ENCODE results near the gene PPM1B. TPM values are rescaled to one million over a fixed set of nuclear protein-coding genes. Genes with fewer than 3 reads are reported as not detected.

PPM1B gene
- total RNA-seq, 1 experiment from 2014 or later: 49.1 TPM

DNA sequence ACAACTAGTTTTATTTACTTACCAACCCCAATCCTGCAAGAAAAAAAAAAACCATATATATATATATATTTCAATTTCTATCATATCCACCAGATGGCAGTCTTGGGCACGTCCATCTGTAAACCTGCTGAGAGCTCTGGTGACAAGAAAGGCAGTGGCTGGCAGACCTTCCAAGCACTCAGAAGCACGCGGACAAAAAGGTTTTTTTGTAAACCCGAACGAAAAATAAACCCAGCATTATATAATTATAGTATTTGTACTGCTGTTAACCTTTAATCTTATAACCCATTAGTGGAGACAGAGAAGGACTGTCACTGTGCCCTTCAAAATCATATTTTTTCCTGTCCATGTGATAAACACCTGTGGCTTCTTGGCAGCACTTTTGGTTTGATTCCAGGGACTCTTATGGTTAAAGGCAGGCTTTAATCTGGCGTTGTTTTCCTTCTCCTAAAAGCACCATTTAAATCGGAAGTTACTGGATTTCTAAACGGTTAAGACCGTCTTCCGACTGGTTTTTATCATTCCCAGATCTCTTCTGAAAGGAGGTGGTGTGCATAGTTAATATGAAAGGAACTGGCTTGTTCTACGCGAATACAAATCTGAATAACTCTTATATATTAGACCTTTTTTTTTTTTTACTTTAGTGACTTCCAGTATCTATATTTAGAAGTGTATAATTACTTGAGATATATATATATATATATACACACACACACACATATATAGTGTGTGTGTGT, 75.6 kb downstream of the PPM1B start:
- H3K27me3 Mint-ChIP-seq (ENCODE audit: insufficient read depth, unreplicated experiment): no peaks in the 10 kb centered on the region
- H3K4me3 Mint-ChIP-seq (ENCODE audit: unreplicated experiment): peak overlapping the region; percentile 43
- intact Hi-C loops (cut with micrococcal nuclease): loop anchor here (1.0 to 5.0 kb wide), 4 partner anchors 47 to 233 kb away; no protein-coding TSS in a partner anchor
- peaks cover 14% of the 10 kb centered on the region for H3K4me1 Mint-ChIP-seq (ENCODE audit: insufficient read depth, unreplicated experiment)
- no peaks in the 10 kb centered on the region for H3K9me3 Mint-ChIP-seq (ENCODE audit: unreplicated experiment)
- no TSS peak for BruUV-seq (replicated peaks)
- H3K36me3 Mint-ChIP-seq (ENCODE audit: insufficient read depth, unreplicated experiment): no peaks in the 10 kb centered on the region
- H3K27ac Mint-ChIP-seq (ENCODE audit: low read depth, unreplicated experiment): no peak overlapping the region
- CTCF ChIA-PET: interaction anchor here (0.6 to 2.9 kb wide), 9 partner anchors 12 to 200 kb away, joined by 4 to 13 read pairs (median 5); no protein-coding TSS in a partner anchor
- peak; percentile 74 for DNase-seq (ENCODE audit: unreplicated experiment)
- POLR2A ChIA-PET: interaction anchor here (0.7 to 2.4 kb wide), 5 partner anchors 8 to 117 kb away, joined by 3 to 23 read pairs (median 11); partner anchors contain the start of genes CAMKMT and PREPL
- TF ChIP-seq, protein P1, sequence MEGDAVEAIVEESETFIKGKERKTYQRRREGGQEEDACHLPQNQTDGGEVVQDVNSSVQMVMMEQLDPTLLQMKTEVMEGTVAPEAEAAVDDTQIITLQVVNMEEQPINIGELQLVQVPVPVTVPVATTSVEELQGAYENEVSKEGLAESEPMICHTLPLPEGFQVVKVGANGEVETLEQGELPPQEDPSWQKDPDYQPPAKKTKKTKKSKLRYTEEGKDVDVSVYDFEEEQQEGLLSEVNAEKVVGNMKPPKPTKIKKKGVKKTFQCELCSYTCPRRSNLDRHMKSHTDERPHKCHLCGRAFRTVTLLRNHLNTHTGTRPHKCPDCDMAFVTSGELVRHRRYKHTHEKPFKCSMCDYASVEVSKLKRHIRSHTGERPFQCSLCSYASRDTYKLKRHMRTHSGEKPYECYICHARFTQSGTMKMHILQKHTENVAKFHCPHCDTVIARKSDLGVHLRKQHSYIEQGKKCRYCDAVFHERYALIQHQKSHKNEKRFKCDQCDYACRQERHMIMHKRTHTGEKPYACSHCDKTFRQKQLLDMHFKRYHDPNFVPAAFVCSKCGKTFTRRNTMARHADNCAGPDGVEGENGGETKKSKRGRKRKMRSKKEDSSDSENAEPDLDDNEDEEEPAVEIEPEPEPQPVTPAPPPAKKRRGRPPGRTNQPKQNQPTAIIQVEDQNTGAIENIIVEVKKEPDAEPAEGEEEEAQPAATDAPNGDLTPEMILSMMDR (IDR thresholded peaks at IDR 0.05; ENCODE audit: unreplicated experiment): peak; percentile 43

DNA sequence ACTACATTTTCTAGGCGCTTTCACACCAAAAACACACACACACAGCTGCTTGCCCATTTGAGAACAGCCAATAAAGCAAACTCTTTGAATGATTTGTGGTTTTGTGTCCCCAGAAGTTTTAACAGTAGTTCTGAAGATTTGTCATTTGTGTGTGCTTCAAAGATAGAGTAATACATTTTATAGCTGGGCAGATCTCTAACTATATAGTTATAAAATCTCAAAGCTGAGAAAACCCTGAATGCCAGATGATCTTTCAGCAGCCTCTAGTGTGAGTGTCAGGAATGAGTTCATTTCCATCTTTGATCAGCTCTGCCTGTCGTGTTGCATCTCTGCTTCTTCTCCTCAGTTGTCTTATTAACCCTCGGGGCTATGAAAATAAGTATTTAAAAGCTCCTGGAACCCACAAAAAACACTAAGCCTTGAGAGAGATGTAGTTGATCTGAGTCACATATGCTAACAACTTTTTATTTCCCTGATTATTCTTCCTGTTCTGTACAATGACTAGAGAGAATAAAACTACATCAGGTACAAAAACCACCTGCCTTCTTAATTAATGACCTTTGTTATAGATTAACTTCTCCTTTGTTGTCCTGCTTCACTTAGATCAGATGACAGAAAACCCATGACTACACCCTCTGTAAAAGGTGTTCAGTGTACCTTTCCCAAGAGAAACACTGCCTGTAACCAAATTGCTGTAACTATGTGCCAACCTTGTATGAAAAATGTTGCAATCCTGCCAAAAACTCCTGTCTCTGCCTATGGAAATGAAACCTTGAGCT, 76.6 kb downstream of the PPM1B start:
- Mint-ChIP-seq H3K4me1 (ENCODE audit: insufficient read depth, unreplicated experiment) (peaks cover 14% of the 10 kb centered on the region), H3K4me3 (ENCODE audit: unreplicated experiment) (no peak overlapping the region), H3K9me3 (ENCODE audit: unreplicated experiment) (no peaks in the 10 kb centered on the region), H3K36me3 (ENCODE audit: insufficient read depth, unreplicated experiment) (peaks cover 6% of the 10 kb centered on the region), H3K27me3 (ENCODE audit: insufficient read depth, unreplicated experiment) (no peaks in the 10 kb centered on the region), H3K27ac (ENCODE audit: low read depth, unreplicated experiment) (peak overlapping the region; percentile 0)
- BruUV-seq (replicated peaks): no TSS peak
- ChIA-PET CTCF (interaction anchor here (0.6 to 2.3 kb wide), 15 partner anchors 9 to 1352 kb away, joined by 3 to 10 read pairs (median 4); no protein-coding TSS in a partner anchor), POLR2A (interaction anchor here (0.5 to 2.4 kb wide), 10 partner anchors 9 to 186 kb away, joined by 3 to 23 read pairs (median 4); partner anchors contain the start of genes CAMKMT, PPM1B and PREPL)
- intact Hi-C loops (cut with micrococcal nuclease): no loop called here
- peak; percentile 45 for DNase-seq (ENCODE audit: unreplicated experiment)
- TF ChIP-seq, protein P1 (IDR thresholded peaks at IDR 0.05; ENCODE audit: unreplicated experiment): no peak

DNA sequence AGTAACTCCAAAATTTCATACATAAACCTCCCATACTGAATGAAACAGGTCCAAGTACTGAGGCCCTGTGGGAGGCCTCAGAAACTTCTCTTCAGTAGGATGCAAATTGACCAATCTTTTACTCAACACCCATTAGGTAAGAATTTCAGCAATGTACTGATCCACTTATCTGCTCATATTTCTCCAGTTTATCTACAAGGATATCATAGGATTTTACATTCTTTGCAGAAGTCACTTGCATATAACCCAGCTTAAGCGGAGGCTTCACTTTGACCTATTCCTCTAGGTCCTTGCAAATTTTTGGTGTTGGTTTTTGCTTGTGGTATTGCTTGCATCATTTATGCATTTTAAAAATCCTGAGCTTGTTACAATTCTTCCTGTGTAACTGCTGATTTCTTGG, 77.8 kb downstream of the PPM1B start:
- Mint-ChIP-seq H3K27me3 (ENCODE audit: insufficient read depth, unreplicated experiment) (no peaks in the 10 kb centered on the region), H3K27ac (ENCODE audit: low read depth, unreplicated experiment) (no peak overlapping the region), H3K36me3 (ENCODE audit: insufficient read depth, unreplicated experiment) (peaks cover 8% of the 10 kb centered on the region), H3K4me3 (ENCODE audit: unreplicated experiment) (no peak overlapping the region), H3K4me1 (ENCODE audit: insufficient read depth, unreplicated experiment) (peaks cover 14% of the 10 kb centered on the region), H3K9me3 (ENCODE audit: unreplicated experiment) (no peaks in the 10 kb centered on the region)
- TF ChIP-seq, protein P1 (IDR thresholded peaks at IDR 0.05; ENCODE audit: unreplicated experiment): no peak
- BruUV-seq (replicated peaks): no TSS peak
- DNase-seq (ENCODE audit: unreplicated experiment): no peak
- POLR2A ChIA-PET: interaction anchor here (1.9 to 2.4 kb wide), 3 partner anchors 10 to 79 kb away, joined by 11 to 23 read pairs (median 11); partner anchors contain the start of gene PPM1B
- intact Hi-C loops (cut with micrococcal nuclease): no loop called here
- CTCF ChIA-PET: interaction anchor here (0.7 to 2.3 kb wide), 8 partner anchors 12 to 202 kb away, joined by 3 to 10 read pairs (median 4); no protein-coding TSS in a partner anchor

Data from MCF 10A (cell line).